Ectodermal cell (in vitro differentiated cells): ENCODE measurements around the gene SHISA7.
"Not testable (repeated sequence)": the region's sequence is repeated elsewhere in the genome, so short reads cannot be mapped to it uniquely, and the experiment has no call there.

Source experiments
- H3K27ac ChIP-seq: 2 replicates; pipeline ENCODE4 v1.7.0; 2013; ENCODE audit warnings: mild to moderate bottlenecking, low read depth, low read length; ENCODE audit not compliant: insufficient read depth, poor library complexity, severe bottlenecking
- H3K27me3 ChIP-seq: 2 replicates; pipeline ENCODE4 v1.7.0; 2013; ENCODE audit warnings: mild to moderate bottlenecking, low read length; ENCODE audit not compliant: insufficient read depth, control insufficient read depth, poor library complexity, severe bottlenecking
- H3K36me3 ChIP-seq: one replicate; pipeline ENCODE4 v1.7.0; 2013; ENCODE audit warnings: low read length; ENCODE audit not compliant: control insufficient read depth, insufficient read depth
- H3K4me1 ChIP-seq: one replicate; pipeline ENCODE4 v1.7.0; 2013; ENCODE audit warnings: low read length; ENCODE audit not compliant: control insufficient read depth, insufficient read depth
- H3K4me3 ChIP-seq: 2 replicates; pipeline ENCODE4 v1.7.0; 2013; ENCODE audit warnings: low read depth, low read length, control low read depth; ENCODE audit not compliant: insufficient read depth
- H3K9me3 ChIP-seq: 2 replicates; pipeline ENCODE4 v1.7.0; 2013; ENCODE audit warnings: mild to moderate bottlenecking, low read length, moderate library complexity; ENCODE audit not compliant: control insufficient read depth
- WGBS, 2 experiments: methylation state at CpG; one replicate each; pipeline ENCODE4 v1.1.7; 2013; ENCODE audit warnings: missing lambda C conversion rate in 2 of 2; 5-methylcytosine and 5-hydroxymethylcytosine counted together

Gene SHISA7

GRCh38 chr19:55433292-55433691 lies 9.8 kb downstream of the SHISA7 start:
- Histone ChIP-seq H3K9me3 (no peaks in the 10 kb centered on the region), H3K36me3 (no peaks in the 10 kb centered on the region), H3K27me3 (peaks cover 7% of the 10 kb centered on the region), H3K27ac (no peak overlapping the region), H3K4me3 (no peak overlapping the region), H3K4me1 (no peaks in the 10 kb centered on the region)
- WGBS, 2 experiments: 87 to 89% methylated on average over 48 of the region's 48 CpGs

- H3K36me3 ChIP-seq: no peaks in the 10 kb centered on the region
- no peaks in the 10 kb centered on the region for H3K4me1 ChIP-seq
- no peak overlapping the region for H3K27ac ChIP-seq
- no peaks in the 10 kb centered on the region for H3K9me3 ChIP-seq
- H3K27me3 ChIP-seq: no peaks in the 10 kb centered on the region
- H3K4me3 ChIP-seq: no peak overlapping the region
- WGBS, 2 experiments: 89 to 90% methylated on average over 14 of the region's 14 CpGs
Measured at GRCh38 chr19:55432241-55432959, 10.7 kb downstream of the SHISA7 start.

- no peaks in the 10 kb centered on the region for H3K36me3 ChIP-seq
- H3K27ac ChIP-seq: no peak overlapping the region
- H3K4me3 ChIP-seq: no peak overlapping the region
- no peaks in the 10 kb centered on the region for H3K27me3 ChIP-seq
- H3K9me3 ChIP-seq: no peaks in the 10 kb centered on the region
- no peaks in the 10 kb centered on the region for H3K4me1 ChIP-seq
- WGBS, 2 experiments: 89 to 91% methylated on average over 1 of the region's 1 CpG
Measured at GRCh38 chr19:55431183-55431582, 11.9 kb downstream of the SHISA7 start.

- H3K4me1 ChIP-seq: no peaks in the 10 kb centered on the region
- H3K36me3 ChIP-seq: no peaks in the 10 kb centered on the region
- no peaks in the 10 kb centered on the region for H3K9me3 ChIP-seq
- H3K27me3 ChIP-seq: no peaks in the 10 kb centered on the region
- 85 to 90% methylated on average over 2 of the region's 2 CpGs for WGBS, 2 experiments
- H3K4me3 ChIP-seq: no peak overlapping the region
- no peak overlapping the region for H3K27ac ChIP-seq
Measured at GRCh38 chr19:55426042-55426441, 17.1 kb downstream of the SHISA7 start.

GRCh38 chr19:55424518-55424917 lies 18.6 kb downstream of the SHISA7 start:
- Histone ChIP-seq H3K9me3 (no peaks in the 10 kb centered on the region), H3K4me3 (no peak overlapping the region), H3K27me3 (no peaks in the 10 kb centered on the region), H3K4me1 (no peaks in the 10 kb centered on the region), H3K36me3 (no peaks in the 10 kb centered on the region), H3K27ac (no peak overlapping the region)
- WGBS, 2 experiments: 85 to 90% methylated on average over 3 of the region's 3 CpGs

GRCh38 chr19:55423225-55424005 lies 19.7 kb downstream of the SHISA7 start:
- 76 to 80% methylated on average over 13 of the region's 13 CpGs for WGBS, 2 experiments
- H3K36me3 ChIP-seq: no peaks in the 10 kb centered on the region
- no peaks in the 10 kb centered on the region for H3K27me3 ChIP-seq
- no peaks in the 10 kb centered on the region for H3K4me1 ChIP-seq
- no peaks in the 10 kb centered on the region for H3K9me3 ChIP-seq
- no peak overlapping the region for H3K4me3 ChIP-seq
- H3K27ac ChIP-seq: no peak overlapping the region

GRCh38 chr19:55421281-55421680 lies 21.8 kb downstream of the SHISA7 start:
- not testable (repeated sequence) for H3K4me1 ChIP-seq, H3K9me3 ChIP-seq, H3K27ac ChIP-seq, H3K27me3 ChIP-seq, H3K4me3 ChIP-seq, H3K36me3 ChIP-seq
- 81 to 89% methylated on average over 4 of the region's 4 CpGs for WGBS, 2 experiments

- H3K4me3 ChIP-seq: no peak overlapping the region
- WGBS, 2 experiments: 77% methylated on average over 5 of the region's 5 CpGs
- no peaks in the 10 kb centered on the region for H3K27me3 ChIP-seq
- no peaks in the 10 kb centered on the region for H3K4me1 ChIP-seq
- H3K27ac ChIP-seq: no peak overlapping the region
- H3K36me3 ChIP-seq: no peaks in the 10 kb centered on the region
- no peaks in the 10 kb centered on the region for H3K9me3 ChIP-seq
Measured at GRCh38 chr19:55419624-55420236, 23.4 kb downstream of the SHISA7 start.

GRCh38 chr19:55419103-55419502 lies 24.0 kb downstream of the SHISA7 start:
- Histone ChIP-seq H3K27ac (no peak overlapping the region), H3K36me3 (no peaks in the 10 kb centered on the region), H3K9me3 (no peaks in the 10 kb centered on the region), H3K27me3 (no peaks in the 10 kb centered on the region), H3K4me1 (no peaks in the 10 kb centered on the region), H3K4me3 (no peak overlapping the region)
- 79 to 80% methylated on average over 5 of the region's 5 CpGs for WGBS, 2 experiments

- Histone ChIP-seq H3K27ac (no peak overlapping the region), H3K36me3 (no peaks in the 10 kb centered on the region), H3K27me3 (no peaks in the 10 kb centered on the region), H3K4me1 (no peaks in the 10 kb centered on the region), H3K4me3 (no peak overlapping the region), H3K9me3 (no peaks in the 10 kb centered on the region)
- WGBS, 2 experiments: 22 to 24% methylated on average over 7 of the region's 7 CpGs
Measured at GRCh38 chr19:55418185-55418584, 24.9 kb downstream of the SHISA7 start.
